Measurements from ENCODE around the gene THSD4.
A peak's percentile ranks its signal among the peaks of the same experiment; 100 is the strongest.

THSD4 gene

DNA sequence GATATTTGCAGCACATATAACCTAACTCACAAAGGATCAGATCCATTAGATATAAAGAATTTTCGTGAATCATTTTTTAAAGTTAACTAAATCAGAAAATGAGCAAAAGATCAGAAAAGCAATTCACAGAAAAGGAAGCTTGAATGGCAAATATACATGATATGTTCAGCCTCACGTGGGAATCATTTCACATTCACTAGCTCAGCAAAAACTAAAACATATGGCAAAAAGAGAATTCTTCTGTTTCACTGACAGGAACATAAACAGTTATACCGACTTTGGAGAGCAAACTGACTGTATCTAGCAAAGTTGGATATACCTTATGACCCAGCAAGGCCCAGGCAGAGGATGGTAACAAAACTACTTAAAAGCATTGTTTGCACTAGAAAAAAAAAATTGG lies 661.0 kb downstream of the THSD4 start:
- DNase-seq: no peak

DNA sequence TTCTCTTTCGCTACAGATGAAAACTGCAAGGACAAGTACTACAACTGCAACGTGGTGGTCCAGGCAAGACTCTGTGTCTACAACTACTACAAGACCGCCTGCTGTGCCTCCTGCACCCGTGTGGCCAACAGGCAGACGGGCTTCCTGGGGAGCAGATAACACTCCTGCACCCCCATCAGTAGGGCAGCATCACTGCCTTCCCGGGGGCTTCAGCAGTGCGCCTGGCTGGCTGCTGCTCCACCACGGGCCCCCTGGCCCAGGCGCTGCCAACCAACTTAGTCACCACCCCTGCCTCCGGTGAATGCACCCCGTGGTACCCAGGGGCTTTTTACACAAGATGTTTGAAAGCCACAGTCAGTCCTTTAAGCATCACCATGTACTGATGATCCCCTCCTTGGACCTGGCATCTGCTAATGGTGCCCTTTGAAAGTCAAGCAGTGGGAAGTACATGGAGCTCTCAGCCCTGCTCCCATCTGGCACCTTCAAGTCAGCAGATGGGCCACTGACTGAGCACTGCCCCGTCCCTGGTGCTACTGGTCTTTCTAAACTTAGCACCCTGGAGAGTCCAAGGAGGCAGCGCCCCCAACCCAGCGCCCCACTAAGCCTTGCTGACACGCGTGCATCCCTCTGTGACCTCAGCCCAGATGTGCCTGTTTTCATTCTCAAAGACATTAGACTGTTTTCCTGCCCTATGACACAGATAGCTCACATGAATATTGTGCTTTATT lies 662.1 kb downstream of the THSD4 start:
- DNase-seq: no peak

DNA sequence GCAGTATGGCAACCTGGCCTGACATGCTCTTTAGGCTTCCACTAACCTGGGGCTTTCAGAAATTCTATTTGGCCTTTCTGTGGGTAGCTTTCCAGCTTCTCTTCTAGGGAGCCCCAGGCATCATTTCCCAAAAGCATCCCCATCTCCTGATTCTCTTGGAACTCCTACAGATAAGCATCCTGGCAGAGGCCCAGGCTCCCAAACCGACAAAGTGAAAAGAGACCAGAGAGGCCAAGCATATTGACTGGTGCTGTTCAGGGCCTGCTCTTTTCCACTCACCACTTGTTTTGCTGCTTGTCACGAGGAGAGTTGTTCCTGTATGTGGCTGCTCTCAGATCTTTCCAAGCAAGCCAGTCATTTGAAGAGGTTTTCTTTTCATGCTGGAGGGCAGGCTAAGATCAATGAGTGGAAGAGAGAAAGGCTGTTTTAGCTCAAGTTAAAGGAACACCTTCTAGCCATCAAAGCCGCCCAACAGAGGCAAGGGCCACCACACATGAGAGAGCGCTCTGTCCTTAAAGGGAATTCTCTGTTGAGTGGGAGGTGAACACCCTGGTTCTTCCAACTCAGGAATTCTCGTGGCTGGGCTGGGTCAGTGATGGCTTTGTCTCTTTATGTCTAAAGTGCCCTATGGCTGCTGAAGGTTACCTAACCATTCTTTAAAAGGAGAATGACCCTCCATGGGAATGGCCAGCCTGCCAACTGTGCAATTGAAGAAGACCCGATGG lies 664.0 kb downstream of the THSD4 start:
- DNase-seq: no peak

DNA sequence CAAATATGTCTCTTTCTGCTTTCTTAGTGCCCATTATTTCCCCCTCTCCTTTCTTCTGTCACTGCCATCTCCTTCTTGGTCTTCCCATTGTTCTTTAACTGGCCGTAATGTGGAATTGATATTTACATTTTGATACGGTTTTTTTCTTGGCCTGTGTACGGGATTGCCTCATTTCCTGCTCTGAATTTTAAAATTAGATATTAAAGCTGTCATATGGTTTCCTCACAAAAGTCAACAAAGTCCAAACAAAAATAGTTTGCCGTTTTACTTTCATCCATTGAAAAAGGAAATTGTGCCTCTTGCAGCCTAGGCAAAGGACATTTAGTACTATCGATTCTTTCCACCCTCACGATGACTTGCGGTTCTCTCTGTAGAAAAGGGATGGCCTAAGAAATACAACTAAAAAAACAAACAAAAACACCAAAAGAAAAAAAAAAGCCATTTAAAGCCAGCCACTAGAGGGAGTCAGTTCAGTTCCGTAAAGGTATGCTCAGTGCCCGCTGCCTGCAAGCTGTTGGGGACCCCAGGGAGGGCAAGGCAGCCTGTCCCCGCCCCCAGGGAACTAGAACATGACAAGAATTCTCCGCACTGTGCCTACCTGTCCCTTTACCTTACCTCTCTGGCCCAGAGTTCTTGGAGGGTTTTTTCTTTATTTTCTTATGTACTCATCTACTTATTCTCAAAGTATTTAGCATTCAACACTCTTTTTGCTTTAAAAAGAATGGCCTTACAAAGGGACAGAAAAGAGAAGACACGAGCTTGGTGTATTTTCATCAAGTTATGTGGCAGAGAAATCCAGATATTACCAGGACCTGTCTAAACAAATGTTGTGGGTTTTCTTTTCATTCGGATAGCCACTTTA lies 665.1 kb downstream of the THSD4 start:
- DNase-seq: peak; percentile 43

DNA sequence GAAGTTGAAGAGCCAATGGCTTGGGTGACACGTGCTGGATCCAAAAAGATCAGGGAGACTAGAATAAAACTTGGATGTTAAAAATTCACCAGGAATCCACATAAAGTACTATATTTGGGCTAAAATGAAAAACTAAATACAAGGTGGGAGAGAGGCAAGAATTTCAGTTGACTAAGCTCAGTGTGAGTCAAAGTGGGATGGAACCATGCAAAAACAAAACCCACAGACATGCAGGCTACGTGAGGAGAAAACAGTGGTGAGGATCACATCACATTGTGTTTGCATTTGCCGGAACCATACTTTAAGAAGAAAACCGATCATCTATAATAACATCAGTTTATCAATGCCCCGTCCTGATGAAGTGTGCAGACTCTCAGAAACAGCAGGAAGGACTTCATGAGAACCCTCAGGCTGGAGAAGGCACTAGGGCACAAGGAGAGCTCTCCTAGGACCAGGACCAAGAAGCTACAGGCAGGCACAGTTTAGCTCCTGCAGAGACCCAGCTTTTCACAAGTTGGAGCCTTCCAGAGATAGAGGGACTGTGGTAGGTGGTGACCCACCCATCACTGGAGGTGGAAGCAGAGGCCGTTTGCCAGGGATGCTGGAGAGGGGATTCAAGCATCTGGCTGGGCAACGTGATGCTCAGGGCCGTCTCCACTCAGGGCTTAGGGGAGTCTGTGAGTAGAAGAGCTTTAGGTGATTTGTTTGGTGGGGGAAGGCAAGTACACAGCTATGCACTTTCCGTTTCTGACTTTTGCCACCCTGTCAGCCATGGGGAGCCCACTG lies 666.1 kb downstream of the THSD4 start:
- DNase-seq: no peak

DNA sequence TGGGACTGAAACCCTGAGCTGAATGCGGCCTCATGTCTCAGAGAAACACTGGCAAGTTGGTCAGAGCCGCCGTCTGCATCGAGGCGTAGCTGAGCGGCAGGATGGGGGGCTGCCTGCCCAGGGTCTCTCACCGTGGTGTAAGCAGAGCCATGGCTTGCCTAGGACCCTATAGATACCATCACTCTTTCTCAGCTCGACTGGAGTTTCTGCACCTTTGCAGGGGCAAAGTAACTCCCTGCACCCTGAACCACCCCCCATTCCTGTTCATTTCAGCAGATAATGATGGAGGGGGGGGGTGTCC lies 666.6 kb downstream of the THSD4 start:
- DNase-seq: no peak

DNA sequence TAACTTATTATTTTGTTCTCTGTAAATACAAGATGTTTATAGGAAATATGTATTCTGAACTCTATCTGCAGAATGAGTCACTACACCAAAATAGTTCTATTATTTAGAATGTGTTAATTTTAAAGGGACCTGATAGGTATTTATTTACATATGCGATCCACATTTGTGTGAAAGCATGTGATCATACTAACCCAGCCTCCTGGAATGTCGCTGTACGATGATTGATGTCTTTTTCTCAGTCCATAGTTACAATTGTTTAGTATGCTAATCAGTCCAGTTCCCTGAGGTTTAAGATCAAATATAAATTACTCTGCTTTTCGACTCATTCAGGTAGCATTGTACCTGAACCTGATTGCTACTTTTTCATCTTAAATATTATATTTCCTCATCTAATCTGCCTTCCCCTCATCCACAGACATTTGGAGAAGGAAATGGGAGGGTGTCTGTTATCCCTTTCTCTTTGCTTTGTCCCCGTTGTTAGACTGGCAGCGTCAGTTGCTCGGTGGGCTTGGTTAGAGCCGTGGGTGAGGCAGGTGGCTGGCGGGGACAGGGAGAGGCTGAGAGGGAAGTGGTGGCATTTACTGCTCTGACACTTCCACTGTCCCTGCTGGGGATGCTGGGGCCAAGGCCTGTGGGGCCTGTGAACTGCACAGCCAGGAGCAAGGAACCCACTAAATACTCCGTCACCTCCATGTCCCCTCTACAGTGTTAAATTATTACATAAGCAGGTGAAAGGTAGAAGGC lies 667.3 kb downstream of the THSD4 start:
- no peak for DNase-seq

DNA sequence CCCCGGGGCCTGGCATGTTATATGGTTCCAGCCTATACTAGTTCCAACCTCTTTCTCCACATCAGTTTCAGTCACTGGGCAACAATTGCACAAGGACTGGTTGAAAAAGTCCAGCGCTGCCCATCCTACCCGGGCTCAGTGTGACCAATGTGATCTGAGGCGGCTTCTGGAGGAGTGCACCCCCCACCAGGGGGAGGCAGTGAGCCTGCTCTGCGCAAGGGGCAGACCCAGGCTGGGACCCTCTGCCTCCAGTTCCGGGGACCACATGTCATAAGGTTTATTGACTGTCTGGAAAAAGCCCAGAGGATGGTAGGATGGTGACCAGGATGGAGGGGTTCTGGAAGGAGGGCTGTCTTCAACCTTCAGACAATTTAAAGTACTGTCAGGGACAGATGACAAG lies 669.4 kb downstream of the THSD4 start:
- DNase-seq: peak; percentile 13

DNA sequence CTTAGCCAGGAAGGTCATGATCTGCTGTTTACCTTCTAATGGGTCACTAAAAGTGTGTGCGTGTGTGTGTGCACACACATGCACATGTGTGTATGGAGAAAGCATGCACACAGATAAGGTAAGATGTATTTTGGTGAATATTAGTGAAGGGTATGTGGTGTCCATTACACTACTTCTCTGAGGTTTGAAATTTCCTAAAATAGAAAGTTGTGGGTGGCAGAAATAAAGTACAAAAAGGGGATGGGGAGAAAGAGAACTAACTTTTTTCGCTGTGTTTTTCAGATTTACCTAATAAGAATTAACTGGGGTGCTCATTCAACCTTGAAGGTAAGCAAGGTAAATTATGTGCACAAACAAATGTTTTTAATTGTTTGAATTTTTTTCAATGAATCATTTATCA lies 670.7 kb downstream of the THSD4 start:
- no peak for DNase-seq

DNA sequence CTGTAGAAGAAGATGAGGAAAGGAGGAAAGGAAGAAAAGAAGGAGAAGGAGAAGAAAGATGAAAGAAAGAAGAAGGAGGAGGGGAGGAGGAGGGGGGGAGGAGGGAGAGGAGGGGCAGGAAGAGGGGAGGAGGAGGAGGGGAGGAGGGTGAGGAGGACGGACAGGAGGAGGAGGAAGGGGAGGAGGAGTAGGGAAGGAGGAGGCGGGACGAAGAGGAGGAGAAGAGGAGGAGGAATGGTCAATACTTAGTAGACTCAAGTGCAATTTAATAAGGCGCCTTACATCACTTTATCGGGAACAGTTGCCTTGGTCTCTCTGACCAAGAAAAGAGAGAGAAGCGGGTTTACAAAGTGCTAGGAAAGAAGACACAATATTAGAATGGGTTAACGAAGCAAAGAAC lies 671.4 kb downstream of the THSD4 start:
- no peak for DNase-seq

DNA sequence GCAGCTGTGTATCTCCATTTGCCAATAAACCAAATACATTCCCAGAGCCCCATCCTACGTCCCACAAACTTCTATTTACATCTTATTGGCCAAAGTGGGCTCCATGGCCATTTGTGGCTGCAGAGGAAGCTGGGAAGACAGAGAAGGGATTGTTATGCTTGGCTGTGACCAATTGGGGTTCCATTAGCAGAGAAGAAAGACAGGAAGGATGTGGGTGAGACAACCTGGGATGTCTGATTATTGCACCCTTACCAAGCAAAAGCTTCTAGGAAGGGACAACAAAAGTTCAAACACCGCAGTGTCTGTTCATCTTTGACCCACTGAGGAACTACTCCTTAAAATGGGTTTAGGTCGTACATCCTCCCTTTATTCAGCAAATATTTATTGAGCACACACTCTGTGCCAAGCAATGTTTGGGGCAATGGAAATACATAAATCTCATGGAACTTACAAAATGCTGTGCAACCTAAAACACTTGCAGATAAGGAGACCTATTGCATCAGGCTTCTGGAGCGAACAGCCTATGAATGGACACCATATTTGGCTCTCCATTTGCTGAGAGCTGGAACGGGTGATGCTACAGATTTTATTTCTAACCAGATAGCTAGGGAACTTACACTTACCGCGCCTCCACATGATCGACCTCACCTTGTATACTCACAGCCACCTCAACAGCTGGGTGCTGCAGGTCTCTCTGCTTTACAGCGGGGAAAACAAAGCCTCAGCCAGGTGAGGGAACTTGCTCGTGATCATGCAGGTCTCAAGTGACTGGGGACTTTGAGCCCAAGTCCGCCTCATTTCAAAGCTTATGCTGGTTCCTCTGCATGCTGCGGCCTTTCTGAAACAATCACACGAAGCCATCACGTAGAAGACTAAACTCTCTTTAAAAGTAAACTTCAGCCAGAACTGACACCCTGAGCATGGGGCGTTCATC lies 673.6 kb downstream of the THSD4 start:
- DNase-seq: no peak

DNA sequence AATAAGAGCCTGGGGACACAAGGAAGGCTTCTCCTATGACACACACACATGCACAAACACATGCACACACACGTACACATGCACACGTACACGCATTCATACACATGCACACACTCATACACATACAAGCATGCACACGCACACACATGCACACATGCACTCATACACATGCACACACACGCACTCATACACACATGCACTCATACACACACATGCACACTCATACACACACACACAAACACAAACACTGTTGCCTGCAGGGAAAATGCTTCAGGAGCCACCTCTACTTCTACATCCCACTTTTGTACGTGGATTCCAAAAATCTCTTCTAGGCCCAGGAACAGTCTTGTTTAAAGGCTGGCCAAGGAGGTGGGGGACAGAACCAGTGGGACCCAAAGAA lies 674.3 kb downstream of the THSD4 start:
- DNase-seq: no peak

DNA sequence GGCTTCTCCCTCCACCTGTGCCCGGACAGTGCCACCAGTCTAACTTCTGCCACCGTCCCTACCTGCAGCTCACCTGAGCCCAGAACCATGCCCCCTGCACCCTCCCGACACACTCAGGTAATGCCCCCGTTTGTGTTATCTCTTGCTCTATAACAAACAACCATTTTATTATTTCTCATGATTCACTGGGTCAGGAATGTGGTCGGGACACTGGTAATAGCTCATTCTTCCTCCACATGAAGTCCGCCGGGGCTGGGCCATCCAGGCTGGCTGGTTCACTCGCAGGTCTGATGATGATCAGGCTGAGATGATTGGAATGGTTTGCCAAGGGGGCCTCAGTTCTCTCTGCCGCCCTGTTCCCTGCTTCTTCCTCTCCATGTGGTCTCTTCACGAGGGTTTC lies 674.8 kb downstream of the THSD4 start:
- no peak for DNase-seq

DNA sequence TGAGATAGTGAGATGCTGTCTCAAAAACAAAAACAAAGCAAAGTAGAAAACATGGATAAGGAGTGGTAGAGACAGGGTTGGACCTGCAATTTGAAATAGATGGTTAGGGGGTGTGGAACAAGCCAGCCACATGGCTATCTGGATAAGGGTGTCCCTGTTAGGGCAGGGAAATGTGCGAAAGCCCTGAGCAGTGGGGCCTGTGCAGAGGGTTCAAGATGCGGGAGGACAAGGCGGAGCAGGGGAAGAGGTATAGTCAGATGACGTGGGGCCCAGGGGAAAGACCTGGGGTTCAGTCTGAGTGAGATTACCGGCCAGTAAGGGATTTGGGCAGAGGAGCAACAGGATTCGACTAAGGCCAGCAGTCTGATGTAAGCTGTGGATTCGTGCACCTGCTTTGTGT lies 676.7 kb downstream of the THSD4 start:
- DNase-seq: no peak

DNA sequence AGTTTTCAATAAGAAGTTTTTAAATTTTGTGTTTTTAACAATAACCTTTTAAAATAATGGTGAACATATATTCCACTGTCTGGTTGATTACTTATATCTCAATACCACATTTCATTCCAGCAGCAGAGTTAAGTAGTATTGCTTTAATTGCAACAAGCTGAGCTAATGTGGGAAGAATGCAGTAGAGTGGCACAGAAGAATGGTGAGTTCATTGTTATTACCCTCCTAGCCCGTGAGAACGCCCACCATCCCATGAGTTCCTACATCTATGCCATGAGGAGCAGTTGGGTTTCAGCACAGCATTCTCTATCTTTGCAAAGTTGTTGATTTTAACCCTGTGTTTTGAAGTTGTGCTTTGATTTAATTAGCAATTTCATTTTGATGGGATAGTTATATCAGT lies 677.2 kb downstream of the THSD4 start:
- no peak for DNase-seq

DNA sequence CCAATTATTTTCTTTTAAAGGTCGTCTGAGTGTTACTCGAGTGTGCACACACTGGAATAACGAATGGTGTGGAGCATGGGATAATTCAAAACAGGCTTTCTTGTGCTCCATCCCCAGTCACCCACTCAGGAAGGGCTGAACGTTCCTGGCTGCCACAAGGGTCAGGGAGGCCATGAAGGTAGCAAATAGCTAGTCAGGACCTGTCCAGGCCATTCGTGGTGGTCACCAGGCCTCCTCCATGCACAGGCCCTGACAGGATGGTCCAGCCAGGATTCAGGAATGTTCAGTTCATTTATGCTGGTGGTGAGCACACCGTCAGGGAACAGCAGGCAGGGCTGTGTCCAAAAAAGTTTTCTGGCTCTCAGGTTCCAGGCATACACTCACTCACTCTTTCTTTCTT lies 683.4 kb downstream of the THSD4 start:
- no peak for DNase-seq

DNA sequence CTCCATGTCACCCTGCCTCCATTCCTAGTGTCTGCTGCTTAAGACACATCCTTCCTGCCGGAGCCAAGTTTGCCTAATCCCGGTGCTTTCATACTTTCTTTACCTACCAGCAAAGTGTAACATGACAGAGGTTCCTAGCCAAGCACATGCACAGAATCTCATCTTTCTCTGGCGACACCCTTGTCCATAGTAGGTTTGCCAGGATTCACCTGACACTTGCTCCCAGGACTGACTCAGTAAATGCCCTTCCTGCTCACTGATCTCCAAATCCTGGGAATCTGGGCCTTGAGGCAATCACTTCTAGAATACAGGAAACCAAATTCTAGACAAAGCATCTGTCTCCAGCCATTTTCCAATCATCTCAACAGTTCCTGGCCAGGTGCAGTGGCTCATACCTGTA lies 684.9 kb downstream of the THSD4 start:
- DNase-seq: no peak

DNA sequence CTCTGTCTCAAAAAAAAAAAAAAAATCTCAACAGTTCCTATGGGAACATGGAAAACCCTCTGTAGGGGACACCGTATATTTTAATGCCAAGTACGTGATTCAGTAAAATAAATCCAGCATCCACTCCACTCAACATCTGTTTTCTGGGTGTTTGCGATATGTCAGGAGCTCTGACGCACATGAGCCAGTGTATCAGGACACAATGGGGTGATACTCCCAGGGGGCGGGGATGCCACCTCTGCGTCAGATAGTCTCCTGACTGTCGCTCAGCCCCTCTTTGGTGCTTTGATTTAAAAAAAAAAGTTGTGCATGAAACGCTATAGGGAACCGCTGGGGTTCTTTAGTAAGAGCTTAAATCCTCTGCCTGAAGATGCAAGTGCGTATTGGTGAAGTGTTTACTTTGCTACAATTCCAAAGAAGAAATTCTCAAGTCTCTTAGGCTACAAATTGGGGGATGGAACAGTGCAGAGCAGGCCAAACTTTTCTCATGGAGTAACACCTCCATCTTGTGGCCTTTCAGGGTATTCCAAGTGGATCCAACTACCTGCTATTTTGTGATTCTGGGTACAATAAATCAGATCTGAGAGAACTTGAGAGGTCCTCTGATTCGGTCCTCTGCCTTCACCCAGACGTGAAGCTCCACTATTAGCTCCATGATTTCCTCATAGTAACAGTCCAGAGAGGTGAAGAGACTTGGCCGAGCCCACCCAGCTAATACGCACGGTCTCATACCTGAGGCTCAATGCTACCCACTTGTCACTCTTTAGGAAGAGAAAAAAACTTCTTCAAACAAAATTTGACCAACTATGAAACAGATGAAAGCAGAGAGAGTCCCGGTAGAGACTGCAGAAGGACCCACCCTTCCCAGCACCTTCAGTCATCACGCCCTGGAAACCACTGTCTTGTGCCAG lies 685.8 kb downstream of the THSD4 start:
- DNase-seq: peak; percentile 5

DNA sequence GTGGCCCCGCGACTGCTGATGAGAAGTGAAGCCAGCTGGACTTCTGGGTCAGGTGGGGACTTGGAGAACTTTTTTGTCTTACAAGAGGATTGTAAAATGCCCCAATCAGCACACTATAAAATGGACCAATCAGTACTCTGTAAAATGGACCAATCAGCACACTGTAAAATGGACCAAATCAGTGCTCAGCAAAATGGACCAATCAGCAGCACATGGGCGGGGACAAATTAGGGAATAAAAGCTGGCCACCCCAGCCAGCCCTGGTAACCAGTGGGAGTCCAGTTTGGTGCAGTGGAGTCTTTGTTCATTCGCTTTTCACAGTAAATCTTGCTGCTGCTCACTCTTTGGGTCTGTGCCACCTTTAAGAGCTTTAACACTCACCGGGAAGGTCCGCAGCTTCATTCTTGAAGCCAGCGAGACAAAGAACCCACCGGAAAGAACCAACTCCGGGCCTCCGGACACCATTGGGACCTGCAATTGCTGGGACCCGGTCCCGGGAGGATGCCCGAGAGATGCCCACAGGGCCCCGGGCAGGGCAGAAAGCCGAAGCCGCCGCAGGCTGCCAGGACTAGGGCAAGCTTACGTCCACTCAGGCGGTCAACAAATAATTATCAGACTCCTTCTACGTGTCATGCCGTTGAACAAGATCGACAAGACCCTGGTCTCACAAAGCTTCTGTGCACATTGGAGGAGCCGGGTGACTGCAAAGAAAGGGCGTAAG lies 686.8 kb downstream of the THSD4 start:
- DNase-seq: no peak
